GM18907 (cell line): ENCODE results near the gene GATA5.

ENCODE experiments used
- ATAC-seq: cut with Tn5 transposase; IDR thresholded peaks from one replicate; pipeline ENCODE4 v1.9.1; 2021; ENCODE audit warnings: mild to moderate bottlenecking, moderate library complexity; ENCODE audit not compliant: unreplicated experiment

The GATA5 gene

GRCh38 chr20:62473717-62474603, 1.8 kb downstream of the GATA5 start:
- ATAC-seq = no peak

GRCh38 chr20:62472941-62473585, 2.7 kb downstream of the GATA5 start:
- ATAC-seq = no peak

- ATAC-seq = no peak
Observed at GRCh38 chr20:62472138-62472940, 3.5 kb downstream of the GATA5 start.

- ATAC-seq = no peak
Observed at GRCh38 chr20:62470459-62470858, 5.3 kb downstream of the GATA5 start.

- ATAC-seq = no peak
Observed at GRCh38 chr20:62470001-62470400, 5.8 kb downstream of the GATA5 start.

GRCh38 chr20:62469352-62469751, 6.4 kb downstream of the GATA5 start:
- no peak for ATAC-seq

- no peak for ATAC-seq
Observed at GRCh38 chr20:62466806-62467537, 8.8 kb downstream of the GATA5 start.

- ATAC-seq = no peak
Observed at GRCh38 chr20:62466072-62466760, 9.6 kb downstream of the GATA5 start.

GRCh38 chr20:62464990-62465389, 10.8 kb downstream of the GATA5 start:
- ATAC-seq = no peak

- no peak for ATAC-seq
Observed at GRCh38 chr20:62464425-62464770, 11.4 kb downstream of the GATA5 start.

- no peak for ATAC-seq
Observed at GRCh38 chr20:62463651-62464424, 12.0 kb downstream of the GATA5 start.

- ATAC-seq = no peak
Observed at GRCh38 chr20:62462976-62463592, 12.7 kb downstream of the GATA5 start.

GRCh38 chr20:62461834-62462233, 14.0 kb downstream of the GATA5 start:
- ATAC-seq = no peak

GRCh38 chr20:62461157-62461556, 14.6 kb downstream of the GATA5 start:
- no peak for ATAC-seq

GRCh38 chr20:62460678-62461077, 15.1 kb downstream of the GATA5 start:
- no peak for ATAC-seq

GRCh38 chr20:62459488-62459887, 16.3 kb downstream of the GATA5 start:
- ATAC-seq = no peak

GRCh38 chr20:62458275-62459251, 17.2 kb downstream of the GATA5 start:
- no peak for ATAC-seq

GRCh38 chr20:62457831-62458230, 18.0 kb downstream of the GATA5 start:
- no peak for ATAC-seq
